GM21786 (cell line): Measurements from ENCODE around the gene CBX5.
"Not testable (repeated sequence)": the region's sequence is repeated elsewhere in the genome, so short reads cannot be mapped to it uniquely, and the experiment has no call there.

Experiments used
- ATAC-seq: cut with Tn5 transposase; IDR thresholded peaks from one replicate; pipeline ENCODE4 v1.9.1; 2021; ENCODE audit not compliant: unreplicated experiment

The CBX5 gene

GRCh38 chr12:54294953-54295566 is 15.1 kb upstream of the CBX5 start:
- ATAC-seq, result no peak

- peak; percentile 60 for ATAC-seq
Measured at GRCh38 chr12:54294152-54294952, 14.4 kb upstream of the CBX5 start.

GRCh38 chr12:54292931-54293241 is 13.0 kb upstream of the CBX5 start:
- no peak for ATAC-seq

- no peak for ATAC-seq
Measured at GRCh38 chr12:54292083-54292930, 12.4 kb upstream of the CBX5 start.

- no peak for ATAC-seq
Measured at GRCh38 chr12:54287261-54288157, 7.6 kb upstream of the CBX5 start.

GRCh38 chr12:54286042-54287030 is 6.4 kb upstream of the CBX5 start:
- no peak for ATAC-seq

GRCh38 chr12:54285150-54286041 is 5.5 kb upstream of the CBX5 start:
- ATAC-seq, result no peak

GRCh38 chr12:54284070-54284780 is 4.3 kb upstream of the CBX5 start:
- ATAC-seq, result not testable (repeated sequence)

GRCh38 chr12:54282949-54283593 is 3.1 kb upstream of the CBX5 start:
- ATAC-seq, result no peak

GRCh38 chr12:54281694-54282093 is 1.8 kb upstream of the CBX5 start:
- not testable (repeated sequence) for ATAC-seq

- not testable (repeated sequence) for ATAC-seq
Measured at GRCh38 chr12:54281261-54281638, 1.3 kb upstream of the CBX5 start.

GRCh38 chr12:54280468-54281260 is 742 bp upstream of the CBX5 start, which contains the start of gene HNRNPA1:
Gene HNRNPA1, plus strand, starts transcription at chr12:54280726. Its CDS starts 82 bp downstream, at chr12:54280808.
- peak; percentile 92 for ATAC-seq

GRCh38 chr12:54279227-54279631 is 693 bp downstream of the CBX5 start:
- no peak for ATAC-seq

- ATAC-seq, result no peak
Measured at GRCh38 chr12:54277823-54278276, 2.1 kb downstream of the CBX5 start.

GRCh38 chr12:54276368-54276767 is 3.6 kb downstream of the CBX5 start:
- ATAC-seq, result no peak

- no peak for ATAC-seq
Measured at GRCh38 chr12:54273981-54274380, 5.9 kb downstream of the CBX5 start.
